Measurements from ENCODE around the gene NEK8.
A peak's percentile ranks its signal among the peaks of the same experiment; 100 is the strongest.
"Not testable (repeated sequence)": the region's sequence is repeated elsewhere in the genome, so short reads cannot be mapped to it uniquely, and the experiment has no call there.

Gene NEK8

GRCh38 chr17:28710861-28711722 is 17.5 kb upstream of the NEK8 start:
- DNase-seq (ENCODE audit: low spot score) = peak; percentile 76

DNA sequence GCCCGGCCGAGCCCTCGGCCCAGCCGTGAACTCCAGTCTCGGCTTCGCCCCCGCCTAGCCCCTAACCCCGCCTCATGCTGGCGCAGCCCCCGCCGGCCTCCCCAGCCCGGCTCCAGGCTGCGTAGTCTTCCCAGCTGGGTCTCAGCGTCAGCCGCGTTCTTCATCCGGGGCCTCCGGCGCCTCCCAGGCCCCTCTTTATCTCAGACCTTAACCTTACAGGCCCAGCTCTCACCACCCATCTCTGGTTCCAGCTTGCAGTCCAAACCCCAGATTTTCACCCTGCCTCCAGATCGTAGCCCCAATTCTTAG is 16.9 kb upstream of the NEK8 start, which contains the start of gene PROCA1:
TSS of gene PROCA1 (minus strand) at position 166 of the 309 bp plus-strand sequence. CDS start 228 bp downstream, outside the sequence.
- no peak for DNase-seq (ENCODE audit: low spot score)

GRCh38 chr17:28712032-28712704 is 16.4 kb upstream of the NEK8 start:
- no peak for DNase-seq (ENCODE audit: low spot score)

- no peak for DNase-seq (ENCODE audit: low spot score)
Measured at GRCh38 chr17:28712705-28713415, 15.7 kb upstream of the NEK8 start.

DNA sequence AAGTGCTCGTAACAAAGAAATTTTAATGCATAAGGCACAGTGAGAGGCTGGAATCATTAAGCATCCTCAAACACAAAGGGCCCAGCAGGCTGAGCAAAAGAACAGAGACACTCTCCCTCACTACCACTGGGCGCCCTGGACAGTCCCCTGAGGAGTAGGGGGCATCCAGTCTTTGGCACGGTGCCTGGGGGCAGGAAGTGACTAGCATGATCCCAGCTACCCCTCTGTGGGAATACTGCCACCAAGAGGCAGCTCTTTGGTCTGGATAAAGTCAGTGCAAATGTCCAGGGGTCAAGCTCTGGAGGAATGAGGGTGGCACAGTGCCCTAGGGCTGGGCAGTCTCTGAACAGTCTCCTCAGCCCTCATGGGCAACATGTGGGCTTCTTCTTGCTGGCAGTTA is 14.3 kb upstream of the NEK8 start:
- DNase-seq (ENCODE audit: low spot score) = no peak

DNA sequence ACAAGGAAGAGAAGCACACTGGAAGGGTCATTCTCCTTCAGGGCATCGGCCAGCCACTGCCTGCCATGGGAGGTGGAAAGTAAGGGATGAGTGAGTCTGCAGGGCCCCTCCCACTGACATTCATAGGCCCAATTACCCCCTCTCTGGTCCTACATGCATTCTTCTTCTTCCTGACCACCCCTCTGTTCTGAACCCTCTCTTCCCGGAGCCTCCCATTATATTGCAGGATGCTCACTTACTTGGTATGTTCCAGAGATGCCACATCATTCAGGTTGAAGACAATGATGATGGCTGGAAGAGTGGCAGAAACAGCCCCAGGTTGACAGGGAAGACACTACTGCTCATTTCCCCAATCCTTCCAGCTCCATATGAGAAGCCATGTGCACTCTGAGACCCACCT is 13.4 kb upstream of the NEK8 start:
- DNase-seq (ENCODE audit: low spot score) = no peak

- no peak for DNase-seq (ENCODE audit: low spot score)
Measured at GRCh38 chr17:28716740-28717577, 11.6 kb upstream of the NEK8 start.

- no peak for DNase-seq (ENCODE audit: low spot score)
Measured at GRCh38 chr17:28717578-28718332, 10.8 kb upstream of the NEK8 start, which contains the start of gene RAB34. TSS of gene RAB34 (minus strand) at chr17:28717868. CDS start at chr17:28717266, 602 bp downstream.

DNA sequence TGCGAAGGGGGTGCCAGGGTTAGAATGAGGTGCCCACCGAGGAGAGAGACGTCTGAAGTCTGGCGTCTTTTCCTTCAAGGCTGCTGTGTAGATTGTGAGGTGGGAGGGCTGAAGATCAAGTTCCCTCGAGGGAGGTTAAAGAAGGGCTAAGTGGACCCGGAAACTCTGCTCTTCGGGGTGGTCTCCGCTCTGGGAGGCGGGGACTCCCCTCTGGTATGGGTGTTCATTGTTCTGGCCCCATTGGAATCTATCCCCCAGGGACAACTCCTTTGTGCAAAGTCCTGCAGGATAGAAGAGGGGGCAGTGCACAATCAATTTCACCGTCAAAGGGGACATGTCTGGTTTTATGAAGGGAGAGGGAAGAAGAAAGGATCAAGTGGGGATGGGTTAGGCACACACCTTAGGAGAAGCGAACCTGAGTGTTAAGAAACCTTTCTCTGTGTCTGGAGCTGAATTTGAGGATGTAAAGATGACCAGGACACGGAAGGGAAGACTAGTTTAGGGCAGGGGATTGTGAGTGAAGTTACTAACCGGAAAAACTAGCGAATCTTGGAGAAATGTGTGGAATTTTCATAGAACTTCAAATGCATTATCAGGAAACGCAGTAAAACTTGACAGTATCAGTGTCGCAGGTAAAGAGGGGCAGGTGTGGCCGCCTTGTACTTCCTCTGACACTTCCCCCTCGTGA is 10.1 kb upstream of the NEK8 start:
- DNase-seq (ENCODE audit: low spot score) = no peak

GRCh38 chr17:28719021-28719433 is 9.6 kb upstream of the NEK8 start:
- DNase-seq (ENCODE audit: low spot score) = no peak

GRCh38 chr17:28720247-28720996 is 8.2 kb upstream of the NEK8 start:
- DNase-seq (ENCODE audit: low spot score) = peak; percentile 35

DNA sequence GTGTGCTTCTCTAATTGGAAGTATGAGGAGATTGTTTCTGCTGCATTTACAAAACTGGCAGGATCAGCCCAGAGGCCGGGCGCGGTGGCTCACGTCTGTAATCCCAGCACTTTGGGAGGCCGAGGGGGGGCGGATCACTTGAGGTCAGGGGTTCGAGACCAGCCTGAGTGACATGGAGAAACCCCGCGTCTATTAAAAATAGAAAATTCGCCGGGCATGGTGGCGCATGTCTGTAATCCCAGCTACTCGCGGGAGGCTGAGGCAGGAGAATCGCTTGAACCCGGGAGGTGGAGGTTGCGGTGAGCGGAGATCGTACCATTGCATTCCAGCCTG is 7.6 kb upstream of the NEK8 start:
- not testable (repeated sequence) for DNase-seq (ENCODE audit: low spot score)

DNA sequence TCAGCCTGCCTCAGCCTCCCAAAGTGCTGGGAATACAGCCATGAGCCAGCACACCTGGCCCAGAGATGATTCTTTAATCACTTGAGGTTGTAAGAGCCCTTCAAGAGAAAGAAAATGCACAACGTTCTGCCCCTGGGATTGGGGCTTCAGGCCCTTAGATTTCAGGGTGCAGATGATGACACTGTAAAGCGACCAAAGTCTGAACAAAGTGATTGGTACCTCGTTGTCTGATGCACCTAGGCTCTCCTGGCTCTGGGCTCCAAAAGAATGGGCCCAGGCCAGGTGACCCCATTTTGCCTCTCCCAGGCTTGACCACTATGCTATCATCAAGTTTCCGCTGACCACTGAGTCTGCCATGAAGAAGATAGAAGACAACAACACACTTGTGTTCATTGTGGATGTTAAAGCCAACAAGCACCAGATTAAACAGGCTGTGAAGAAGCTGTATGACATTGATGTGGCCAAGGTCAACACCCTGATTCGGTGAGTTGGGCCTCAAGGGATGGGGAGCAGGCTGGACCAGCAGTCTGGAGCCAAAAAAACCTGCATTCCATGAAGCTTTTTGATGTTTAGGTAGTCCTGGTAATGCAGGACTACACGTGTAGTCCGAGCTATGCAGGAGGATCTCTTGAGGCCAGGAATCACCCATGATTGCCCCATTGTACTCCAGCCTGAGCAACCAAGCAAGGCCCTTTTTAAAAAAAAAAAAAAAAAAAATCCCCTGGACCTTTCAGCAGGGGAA is 6.0 kb upstream of the NEK8 start:
- no peak for DNase-seq (ENCODE audit: low spot score)

DNA sequence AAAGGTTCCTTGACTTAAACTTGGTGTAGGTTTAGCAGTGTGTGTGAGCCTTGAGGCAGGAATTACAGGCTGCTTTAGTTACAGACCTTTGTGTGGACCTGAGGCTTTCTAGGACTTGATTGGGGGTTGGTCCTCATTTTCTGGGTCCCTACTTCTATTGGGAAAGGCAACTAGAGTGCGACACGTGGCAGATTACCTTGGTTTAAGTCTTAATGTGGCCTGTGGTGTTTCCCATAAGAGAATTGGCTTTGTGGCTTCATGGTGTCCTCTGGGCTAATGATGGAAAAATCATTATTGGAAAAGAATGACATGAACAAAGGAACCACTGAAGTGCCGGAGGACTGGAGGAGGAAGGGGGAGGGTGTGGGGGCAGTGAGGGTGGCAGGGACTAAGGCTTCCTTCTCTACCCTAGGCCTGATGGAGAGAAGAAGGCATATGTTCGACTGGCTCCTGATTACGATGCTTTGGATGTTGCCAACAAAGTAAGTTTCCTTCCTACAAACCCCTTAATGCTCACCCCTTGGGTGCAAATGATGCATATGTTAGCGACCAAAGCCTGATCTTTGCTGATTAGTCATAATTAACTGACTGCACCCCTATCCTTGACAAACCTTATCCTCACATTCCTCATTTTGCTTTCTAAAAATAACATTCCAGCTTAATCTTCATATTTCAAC is 5.3 kb upstream of the NEK8 start:
- no peak for DNase-seq (ENCODE audit: low spot score)

- not testable (repeated sequence) for DNase-seq (ENCODE audit: low spot score)
Measured at GRCh38 chr17:28723836-28724499, 4.6 kb upstream of the NEK8 start.

DNA sequence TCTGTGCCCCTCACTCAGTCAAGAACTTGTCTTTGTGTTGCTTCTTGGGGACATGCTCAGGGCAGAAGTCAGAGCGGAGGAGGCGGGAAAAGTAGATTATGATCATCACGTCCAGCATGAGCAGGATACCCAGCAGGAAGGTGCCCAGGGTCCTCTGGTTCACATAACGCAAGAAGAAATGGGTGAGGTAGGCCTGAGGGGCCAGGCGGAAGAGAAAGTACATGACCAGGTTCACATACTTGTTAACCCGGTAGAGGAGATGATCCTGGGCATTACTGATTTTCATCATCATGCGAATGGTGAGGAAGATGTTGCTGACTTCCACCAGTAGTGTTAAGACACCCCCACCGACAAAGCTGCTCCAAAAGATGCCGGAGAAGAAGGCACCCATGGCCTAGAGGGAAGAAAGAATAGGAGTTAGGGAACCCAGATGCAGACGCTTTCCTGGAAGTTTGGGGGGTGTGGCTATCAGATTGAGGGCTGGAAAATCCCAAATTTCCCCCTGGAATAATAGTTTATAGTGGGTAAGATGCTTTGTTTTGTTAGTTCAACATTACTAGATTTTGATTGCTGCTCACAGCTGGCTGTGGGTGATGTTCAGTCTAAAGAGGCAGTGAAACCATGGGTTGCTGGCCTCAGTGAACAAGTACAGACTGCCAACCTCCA is 4.0 kb upstream of the NEK8 start:
- DNase-seq (ENCODE audit: low spot score) = no peak

DNA sequence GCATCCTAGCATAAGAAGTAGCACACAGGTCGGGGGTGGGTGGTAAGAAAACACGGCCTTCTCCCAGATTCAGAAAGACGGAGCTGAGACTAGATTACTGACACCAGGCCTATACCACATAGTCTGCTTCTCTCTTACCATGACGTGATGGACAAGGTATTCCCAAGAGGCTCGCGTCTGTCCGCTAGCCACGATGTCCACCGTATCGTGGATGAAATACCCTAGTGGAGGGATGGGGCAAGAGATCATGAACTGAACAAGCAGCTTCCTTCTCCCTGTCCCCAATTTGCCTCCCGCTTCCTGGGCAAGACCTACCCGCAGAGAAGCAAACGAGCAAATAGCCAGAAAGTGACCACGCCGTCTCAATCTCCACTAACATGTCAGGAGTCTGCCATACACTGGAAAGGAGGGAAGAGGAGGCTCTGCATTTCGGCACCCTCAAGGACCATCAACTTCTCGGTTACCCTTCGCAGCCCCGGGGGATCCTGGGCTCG is 3.4 kb upstream of the NEK8 start:
- DNase-seq (ENCODE audit: low spot score) = no peak

Measured in hematopoietic multipotent progenitor cell treated with erythropoietin and hydrocortisone succinate and interleukin-3 and kit ligand, for 17 days (in vitro differentiated cells).